ENCODE results near the gene NAV2. TPM values are rescaled to one million over a fixed set of nuclear protein-coding genes. Genes with fewer than 3 reads are reported as not detected.

The NAV2 gene
- total RNA-seq, 4 donors from 2014 or later, result 19.2 to 34.7 (median 25.8) TPM

- DNase-seq (ENCODE audit: low spot score in 2 of 2), result no peak
- no peaks in the 10 kb centered on the region for H3K27me3 ChIP-seq
- H3K4me3 ChIP-seq, result no peak overlapping the region
- TF ChIP-seq POLR2A (IDR thresholded peaks at IDR 0.05), result no peak
- no peak for TF ChIP-seq CTCF (IDR thresholded peaks at IDR 0.05)
- no peak for TF ChIP-seq EP300 (IDR thresholded peaks at IDR 0.05)
- H3K27ac ChIP-seq, result no peak overlapping the region
- peaks cover 0 to 70% (median 0%) of the 10 kb centered on the region in 3 donors for H3K36me3 ChIP-seq
- 56% methylated on average over 3 of the region's 3 CpGs for WGBS, 2 donors
- peaks cover 0 to 26% (median 7%) of the 10 kb centered on the region in 4 donors for H3K4me1 ChIP-seq
- no peaks in the 10 kb centered on the region for H3K9me3 ChIP-seq
These were observed 335.6 kb downstream of the NAV2 start for GRCh38 chr11:20048246-20048645.

GRCh38 chr11:20048707-20049106 lies 336.1 kb downstream of the NAV2 start:
- TF ChIP-seq POLR2A (IDR thresholded peaks at IDR 0.05) (no peak), EP300 (IDR thresholded peaks at IDR 0.05) (no peak), CTCF (IDR thresholded peaks at IDR 0.05) (no peak)
- no peak overlapping the region for H3K4me3 ChIP-seq
- WGBS, 2 donors, result 92 to 97% methylated on average over 5 to 9 of the region's 9 CpGs
- no peak overlapping the region for H3K27ac ChIP-seq
- no peak for DNase-seq (ENCODE audit: low spot score in 2 of 2)
- H3K27me3 ChIP-seq, result no peaks in the 10 kb centered on the region
- no peaks in the 10 kb centered on the region for H3K9me3 ChIP-seq
- peaks cover 0 to 74% (median 0%) of the 10 kb centered on the region in 3 donors for H3K36me3 ChIP-seq
- H3K4me1 ChIP-seq, result peaks cover 0 to 26% (median 7%) of the 10 kb centered on the region in 4 donors

GRCh38 chr11:20049231-20049630 lies 336.6 kb downstream of the NAV2 start:
- Histone ChIP-seq H3K36me3 (peaks cover 0 to 74% (median 0%) of the 10 kb centered on the region in 3 donors), H3K27ac (no peak overlapping the region)
- DNase-seq (ENCODE audit: low spot score in 2 of 2), result no peak

GRCh38 chr11:20050048-20050447 lies 337.4 kb downstream of the NAV2 start:
- H3K9me3 ChIP-seq, result no peaks in the 10 kb centered on the region
- H3K27me3 ChIP-seq, result no peaks in the 10 kb centered on the region
- DNase-seq (ENCODE audit: low spot score in 2 of 2), result no peak
- H3K27ac ChIP-seq, result no peak overlapping the region
- WGBS, 2 donors, result 78 to 81% methylated on average over 4 of the region's 4 CpGs
- TF ChIP-seq POLR2A (IDR thresholded peaks at IDR 0.05) (no peak), EP300 (IDR thresholded peaks at IDR 0.05) (no peak), CTCF (IDR thresholded peaks at IDR 0.05) (no peak)
- peaks cover 0 to 27% (median 7%) of the 10 kb centered on the region in 4 donors for H3K4me1 ChIP-seq
- no peak overlapping the region for H3K4me3 ChIP-seq
- H3K36me3 ChIP-seq, result peaks cover 0 to 74% (median 0%) of the 10 kb centered on the region in 3 donors

More at GRCh38 chr11:20049231-20049630, 336.6 kb downstream of the NAV2 start:
- TF ChIP-seq EP300 (IDR thresholded peaks at IDR 0.05) (no peak), POLR2A (IDR thresholded peaks at IDR 0.05) (no peak), CTCF (IDR thresholded peaks at IDR 0.05) (no peak)
- Histone ChIP-seq H3K4me1 (peaks cover 0 to 26% (median 7%) of the 10 kb centered on the region in 4 donors), H3K9me3 (no peaks in the 10 kb centered on the region), H3K4me3 (no peak overlapping the region), H3K27me3 (no peaks in the 10 kb centered on the region)
- 30 to 42% methylated on average over 2 of the region's 2 CpGs for WGBS, 2 donors

GRCh38 chr11:20050551-20051333 lies 338.1 kb downstream of the NAV2 start:
- TF ChIP-seq POLR2A (IDR thresholded peaks at IDR 0.05), result no peak
- TF ChIP-seq CTCF (IDR thresholded peaks at IDR 0.05), result no peak
- TF ChIP-seq EP300 (IDR thresholded peaks at IDR 0.05), result no peak
- WGBS, 2 donors, result 65 to 68% methylated on average over 9 of the region's 9 CpGs
- Histone ChIP-seq H3K27me3 (no peaks in the 10 kb centered on the region), H3K4me3 (no peak overlapping the region), H3K9me3 (no peaks in the 10 kb centered on the region), H3K4me1 (peaks cover 0 to 34% (median 7%) of the 10 kb centered on the region in 4 donors), H3K27ac (no peak overlapping the region), H3K36me3 (peaks cover 0 to 74% (median 0%) of the 10 kb centered on the region in 3 donors)
- DNase-seq (ENCODE audit: low spot score in 2 of 2), result no peak
